ENCODE measurements around the gene KIF6.

The KIF6 gene

GRCh38 chr6:39280247-39280731 is 444.9 kb downstream of the KIF6 start:
- no peaks in the 10 kb centered on the region for H3K9me3 ChIP-seq
- H4K20me1 ChIP-seq, result no peaks in the 10 kb centered on the region
- H3K4me3 ChIP-seq, result no peak overlapping the region
- H3K36me3 ChIP-seq, result no peaks in the 10 kb centered on the region
- TF ChIP-seq Cebpa-rat (IDR thresholded peaks at IDR 0.05), result no peak
- H3K9ac ChIP-seq, result no peak overlapping the region
- no peaks in the 10 kb centered on the region for H3K27me3 ChIP-seq
- H3K27ac ChIP-seq, result no peak overlapping the region
- H3K4me1 ChIP-seq, result peaks cover 16% of the 10 kb centered on the region
- peak overlapping the region; percentile 60 for H3K4me2 ChIP-seq
